Mesendoderm (in vitro differentiated cells): ENCODE results near the gene FAM174C.
A peak's percentile ranks its signal among the peaks of the same experiment; 100 is the strongest.

Experiments used
- DNase-seq: peaks from one replicate; pipeline ENCODE4 v3.0.0; 2013
- H2AK5ac ChIP-seq: 2 replicates; pipeline ENCODE4 v1.6.1; 2013; ENCODE audit warnings: low read length, inconsistent platforms
- H2BK120ac ChIP-seq: 2 replicates; pipeline ENCODE4 v1.6.1; 2013; ENCODE audit warnings: low read depth, mild to moderate bottlenecking, low read length, moderate library complexity, mixed read lengths
- H2BK15ac ChIP-seq: replicated peaks from 2 replicates; pipeline ENCODE4 v1.6.1; 2013; ENCODE audit warnings: low read depth, mild to moderate bottlenecking, moderate library complexity
- H2BK5ac ChIP-seq: 2 replicates; pipeline ENCODE4 v1.6.1; 2013; ENCODE audit warnings: low read length, inconsistent platforms
- H3K18ac ChIP-seq: 2 replicates; pipeline ENCODE4 v1.6.1; 2013; ENCODE audit warnings: mild to moderate bottlenecking, low read length, mixed read lengths
- H3K23ac ChIP-seq: one replicate; pipeline ENCODE4 v1.6.1; 2013; ENCODE audit warnings: low read length
- H3K27ac ChIP-seq: 2 replicates; pipeline ENCODE4 v1.5.1; 2013; ENCODE audit warnings: low read depth, mild to moderate bottlenecking, inconsistent platforms, low read length, moderate library complexity
- H3K27me3 ChIP-seq: 2 replicates; pipeline ENCODE4 v1.6.1; 2013; ENCODE audit warnings: low read length, control low read depth, mild to moderate bottlenecking, inconsistent platforms; ENCODE audit not compliant: insufficient read depth, poor library complexity
- H3K36me3 ChIP-seq: 2 replicates; pipeline ENCODE4 v1.6.1; 2013; ENCODE audit warnings: low read length, inconsistent platforms; ENCODE audit not compliant: control insufficient read depth, insufficient read depth
- H3K4ac ChIP-seq: one replicate; pipeline ENCODE4 v1.6.1; 2013; ENCODE audit warnings: low read depth, mild to moderate bottlenecking, low read length, moderate library complexity
- H3K4me1 ChIP-seq: 2 replicates; pipeline ENCODE4 v1.6.1; 2013; ENCODE audit warnings: low read depth, low read length, inconsistent platforms; ENCODE audit not compliant: control insufficient read depth
- H3K4me2 ChIP-seq: 2 replicates; pipeline ENCODE4 v1.6.1; 2013; ENCODE audit warnings: low read length
- H3K4me3 ChIP-seq: 2 replicates; pipeline ENCODE4 v1.5.1; 2013; ENCODE audit warnings: mild to moderate bottlenecking, low read length
- H3K56ac ChIP-seq: one replicate; pipeline ENCODE4 v1.6.1; 2013; ENCODE audit warnings: low read length
- H3K79me1 ChIP-seq: 2 replicates; pipeline ENCODE4 v1.6.1; 2013; ENCODE audit warnings: low read length, inconsistent platforms
- H3K79me2 ChIP-seq: 2 replicates; pipeline ENCODE4 v1.6.1; 2013; ENCODE audit warnings: mild to moderate bottlenecking, low read length; ENCODE audit not compliant: control insufficient read depth, insufficient read depth
- H3K9ac ChIP-seq: 2 replicates; pipeline ENCODE4 v1.6.1; 2013; ENCODE audit warnings: low read length, inconsistent platforms
- H4K5ac ChIP-seq: one replicate; pipeline ENCODE4 v1.6.1; 2013; ENCODE audit warnings: low read length
- H4K8ac ChIP-seq: one replicate; pipeline ENCODE4 v1.6.1; 2013; ENCODE audit warnings: low read depth, mild to moderate bottlenecking, control low read depth, low read length, moderate library complexity
- WGBS: extraction: QIAGEN DNeasy Blood & Tissue Kit; methylation state at CpG from one replicate; pipeline ENCODE4 v1.1.7; 2013; ENCODE audit warnings: low lambda C conversion rate, missing lambda C conversion rate; ENCODE audit not compliant: insufficient coverage; ENCODE audit errors: extremely low coverage; 5-methylcytosine and 5-hydroxymethylcytosine counted together

Gene FAM174C

DNA sequence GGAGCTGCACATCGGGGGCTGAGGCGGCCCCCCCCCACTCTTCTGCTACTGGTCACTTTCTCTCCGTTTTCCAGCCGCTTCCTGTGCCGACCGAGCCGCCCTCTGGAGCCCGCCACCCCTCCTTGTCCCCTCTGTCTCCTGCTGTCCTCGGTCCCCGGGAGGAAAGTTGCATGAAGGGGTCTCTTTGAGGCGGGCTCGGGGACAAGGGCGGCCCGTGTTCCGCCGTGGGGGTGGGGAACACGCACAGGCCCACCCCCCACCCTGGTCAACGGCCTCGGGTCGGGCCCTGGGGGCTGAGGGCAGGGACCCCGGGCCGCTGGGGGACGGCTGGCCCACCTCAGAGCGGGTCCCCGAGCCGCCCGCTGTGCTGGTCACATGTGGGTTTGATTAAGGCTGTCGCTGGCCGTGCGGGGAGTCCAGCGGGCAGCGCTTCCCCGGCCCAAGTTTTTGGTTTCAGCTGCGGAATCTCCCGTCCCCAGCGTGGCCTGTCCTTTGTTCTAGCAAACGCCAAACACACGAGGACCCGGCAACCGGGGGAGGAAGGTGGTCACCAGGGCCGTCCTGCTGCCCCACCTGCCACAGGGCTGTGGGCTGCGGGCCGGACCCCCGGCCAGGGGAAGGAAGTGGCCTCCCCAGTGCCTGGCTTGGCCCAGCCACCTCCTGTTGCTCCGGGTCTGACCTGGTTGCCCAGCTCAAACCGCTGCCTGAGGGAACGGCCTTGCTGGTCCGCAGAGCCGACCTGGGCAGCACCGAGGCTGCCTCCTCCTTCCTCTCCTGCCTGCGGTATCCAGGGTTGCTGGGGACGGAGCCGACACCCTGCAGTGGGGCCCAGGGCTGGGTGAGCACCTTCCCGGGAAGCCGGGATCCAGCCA, 12.3 kb downstream of the FAM174C start:
- no peak overlapping the region for H3K4ac ChIP-seq
- no peaks in the 10 kb centered on the region for H3K27me3 ChIP-seq
- H2AK5ac ChIP-seq: no peak overlapping the region
- H3K23ac ChIP-seq: no peak overlapping the region
- no peak overlapping the region for H4K8ac ChIP-seq
- H4K5ac ChIP-seq: no peak overlapping the region
- no peak overlapping the region for H2BK5ac ChIP-seq
- H3K56ac ChIP-seq: peak overlapping the region; percentile 34
- H3K4me3 ChIP-seq: no peak overlapping the region
- no peak overlapping the region for H2BK120ac ChIP-seq
- H3K9ac ChIP-seq: no peak overlapping the region
- H3K79me2 ChIP-seq: no peaks in the 10 kb centered on the region
- WGBS: no CpG with 5 or more reads among the region's 55 CpGs
- no peak overlapping the region for H3K4me2 ChIP-seq
- H3K27ac ChIP-seq: no peak overlapping the region
- no peak overlapping the region for H3K18ac ChIP-seq
- no peaks in the 10 kb centered on the region for H3K36me3 ChIP-seq
- no peaks in the 10 kb centered on the region for H3K4me1 ChIP-seq
- H2BK15ac ChIP-seq: no peak overlapping the region
- no peak for DNase-seq
- H3K79me1 ChIP-seq: no peaks in the 10 kb centered on the region

DNA sequence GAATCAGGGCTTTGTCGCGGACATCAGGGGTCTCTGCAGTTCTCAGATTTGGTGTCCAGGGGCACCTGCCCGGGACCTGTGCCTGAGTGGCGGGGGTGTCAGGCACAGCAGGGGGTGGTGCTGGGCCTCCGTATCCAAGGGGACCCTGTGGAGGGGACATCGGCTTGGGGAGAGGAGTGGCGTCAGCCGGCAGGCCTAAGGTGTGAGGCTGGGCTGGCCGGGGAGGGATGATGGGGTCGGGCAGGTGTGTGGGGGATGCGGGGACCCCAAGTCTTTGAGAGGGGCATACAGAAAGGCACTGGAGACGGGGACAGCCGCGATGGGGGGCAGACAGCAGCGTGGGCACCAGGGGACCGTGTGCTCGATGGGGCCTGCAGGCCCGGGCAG, 12.9 kb downstream of the FAM174C start:
- no CpG with 5 or more reads among the region's 18 CpGs for WGBS
- Histone ChIP-seq H2BK120ac (no peak overlapping the region), H3K56ac (no peak overlapping the region), H3K27ac (no peak overlapping the region), H3K36me3 (no peaks in the 10 kb centered on the region), H4K8ac (no peak overlapping the region), H2BK5ac (no peak overlapping the region), H3K23ac (no peak overlapping the region), H3K4ac (no peak overlapping the region), H2BK15ac (no peak overlapping the region), H3K79me1 (no peaks in the 10 kb centered on the region), H3K18ac (no peak overlapping the region), H3K4me2 (no peak overlapping the region), H3K27me3 (no peaks in the 10 kb centered on the region), H3K9ac (no peak overlapping the region), H3K79me2 (no peaks in the 10 kb centered on the region), H4K5ac (no peak overlapping the region), H3K4me1 (no peaks in the 10 kb centered on the region), H3K4me3 (no peak overlapping the region), H2AK5ac (no peak overlapping the region)
- DNase-seq: no peak

DNA sequence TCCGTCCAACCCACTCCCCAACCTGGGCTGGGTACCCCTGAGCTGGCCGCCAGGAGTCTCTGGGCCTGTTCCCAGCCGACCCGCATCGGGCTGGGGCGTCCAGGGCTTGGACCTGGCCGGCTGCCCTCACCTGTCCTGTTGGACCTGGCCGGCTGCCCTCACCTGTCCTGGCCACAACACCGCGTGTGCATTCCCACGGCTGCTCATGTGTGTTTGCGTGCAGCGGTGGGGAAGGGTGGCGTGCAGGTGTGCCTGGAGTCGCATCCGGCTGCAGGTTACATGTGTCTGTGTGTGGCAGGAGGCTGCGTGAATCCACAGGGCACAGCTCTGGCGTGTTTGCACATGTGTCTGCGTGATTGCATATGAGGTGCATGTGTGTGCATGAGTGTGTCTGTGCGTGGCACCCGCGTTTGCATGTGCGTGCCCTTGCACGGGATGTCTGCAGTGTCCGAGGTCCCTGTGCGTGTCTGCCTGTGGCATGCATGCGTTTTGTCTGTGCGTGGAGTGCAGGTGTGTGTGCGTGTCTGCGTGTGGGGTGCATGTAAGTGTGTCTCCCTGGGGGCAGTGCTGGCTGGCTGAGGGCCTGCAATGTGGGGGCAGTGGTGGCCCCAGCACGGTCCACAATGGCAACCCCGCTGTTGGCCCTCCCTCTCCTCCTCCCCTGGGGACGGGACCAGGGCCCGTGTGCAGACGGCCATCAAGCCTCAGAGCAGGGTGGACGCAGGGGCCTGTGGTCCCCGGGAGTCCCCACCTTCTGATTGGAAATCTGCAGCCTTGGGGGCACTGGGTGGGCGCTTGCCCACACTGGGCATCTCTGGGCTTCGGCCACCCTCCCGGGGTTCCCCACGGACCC, 13.7 kb downstream of the FAM174C start:
- H3K4ac ChIP-seq: no peak overlapping the region
- no peak overlapping the region for H3K9ac ChIP-seq
- no peak overlapping the region for H2BK5ac ChIP-seq
- H3K27me3 ChIP-seq: no peaks in the 10 kb centered on the region
- no peak overlapping the region for H2AK5ac ChIP-seq
- no CpG with 5 or more reads among the region's 41 CpGs for WGBS
- no peak overlapping the region for H3K56ac ChIP-seq
- H3K79me1 ChIP-seq: no peaks in the 10 kb centered on the region
- H3K4me3 ChIP-seq: no peak overlapping the region
- no peak for DNase-seq
- H2BK15ac ChIP-seq: no peak overlapping the region
- no peak overlapping the region for H3K23ac ChIP-seq
- no peak overlapping the region for H3K4me2 ChIP-seq
- no peak overlapping the region for H2BK120ac ChIP-seq
- H3K36me3 ChIP-seq: no peaks in the 10 kb centered on the region
- no peak overlapping the region for H4K5ac ChIP-seq
- no peaks in the 10 kb centered on the region for H3K4me1 ChIP-seq
- H4K8ac ChIP-seq: no peak overlapping the region
- H3K27ac ChIP-seq: no peak overlapping the region
- no peak overlapping the region for H3K18ac ChIP-seq
- no peaks in the 10 kb centered on the region for H3K79me2 ChIP-seq

DNA sequence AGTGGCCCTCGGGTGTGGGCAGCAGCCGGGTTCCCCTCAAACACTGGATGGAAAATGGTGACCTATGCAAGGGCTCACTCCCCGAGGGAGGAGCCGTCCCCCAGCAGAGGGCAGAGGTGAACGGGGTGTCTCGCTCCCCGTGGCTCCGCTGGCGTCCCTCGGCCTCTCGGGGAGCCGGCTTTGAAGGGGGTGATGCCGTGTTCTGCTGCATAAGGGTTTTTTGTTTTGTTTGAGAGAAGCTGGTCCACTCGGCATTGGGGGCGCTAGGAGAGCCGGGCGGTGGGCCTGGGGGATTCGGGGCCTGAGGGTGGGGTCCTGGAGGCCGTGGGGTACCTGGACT, 14.3 kb downstream of the FAM174C start:
- no CpG with 5 or more reads among the region's 19 CpGs for WGBS
- no peak overlapping the region for H3K9ac ChIP-seq
- H3K36me3 ChIP-seq: no peaks in the 10 kb centered on the region
- H2BK120ac ChIP-seq: no peak overlapping the region
- H4K8ac ChIP-seq: no peak overlapping the region
- no peak overlapping the region for H3K4me3 ChIP-seq
- H2AK5ac ChIP-seq: no peak overlapping the region
- H3K79me2 ChIP-seq: no peaks in the 10 kb centered on the region
- H4K5ac ChIP-seq: no peak overlapping the region
- DNase-seq: no peak
- no peak overlapping the region for H3K23ac ChIP-seq
- H3K27me3 ChIP-seq: no peaks in the 10 kb centered on the region
- H2BK15ac ChIP-seq: no peak overlapping the region
- H3K4me1 ChIP-seq: no peaks in the 10 kb centered on the region
- H3K79me1 ChIP-seq: no peaks in the 10 kb centered on the region
- H2BK5ac ChIP-seq: no peak overlapping the region
- no peak overlapping the region for H3K4me2 ChIP-seq
- H3K18ac ChIP-seq: no peak overlapping the region
- H3K56ac ChIP-seq: no peak overlapping the region
- no peak overlapping the region for H3K27ac ChIP-seq
- H3K4ac ChIP-seq: no peak overlapping the region

DNA sequence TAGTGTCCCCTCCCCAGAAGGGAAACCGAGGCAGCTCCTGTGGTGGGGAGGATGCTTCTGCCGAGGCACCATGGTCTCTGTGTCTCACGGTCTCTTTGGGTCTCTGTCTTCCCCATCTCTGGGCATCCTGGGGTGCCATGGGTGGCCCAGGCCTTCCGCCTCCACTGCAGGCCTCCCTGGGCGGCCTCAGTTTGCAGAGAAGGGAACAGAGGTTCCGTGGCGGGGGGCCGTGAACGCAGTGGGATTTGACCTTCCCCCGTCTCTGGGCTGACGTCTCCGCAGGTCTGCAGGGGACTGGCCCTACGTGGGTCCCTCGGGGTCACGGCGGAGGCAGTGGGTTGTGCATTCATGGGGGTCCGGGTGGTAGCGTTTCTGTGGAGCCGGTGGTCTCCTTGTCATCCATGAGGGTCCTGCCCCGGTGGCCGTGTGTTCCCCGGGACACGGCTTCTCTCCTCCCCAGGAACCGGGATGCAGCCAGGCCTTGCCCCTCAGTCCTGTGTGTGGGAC, 14.9 kb downstream of the FAM174C start:
- H3K4me3 ChIP-seq: no peak overlapping the region
- no peak for DNase-seq
- H2AK5ac ChIP-seq: no peak overlapping the region
- H3K27ac ChIP-seq: no peak overlapping the region
- H3K9ac ChIP-seq: no peak overlapping the region
- H3K4ac ChIP-seq: no peak overlapping the region
- no peak overlapping the region for H3K18ac ChIP-seq
- no peaks in the 10 kb centered on the region for H3K4me1 ChIP-seq
- no peaks in the 10 kb centered on the region for H3K79me2 ChIP-seq
- H4K8ac ChIP-seq: no peak overlapping the region
- H3K23ac ChIP-seq: no peak overlapping the region
- no peak overlapping the region for H2BK5ac ChIP-seq
- no peak overlapping the region for H2BK15ac ChIP-seq
- H3K36me3 ChIP-seq: no peaks in the 10 kb centered on the region
- no CpG with 5 or more reads among the region's 24 CpGs for WGBS
- H3K27me3 ChIP-seq: no peaks in the 10 kb centered on the region
- H3K56ac ChIP-seq: no peak overlapping the region
- H3K4me2 ChIP-seq: no peak overlapping the region
- no peaks in the 10 kb centered on the region for H3K79me1 ChIP-seq
- H4K5ac ChIP-seq: no peak overlapping the region
- no peak overlapping the region for H2BK120ac ChIP-seq
